Measurements from ENCODE around the gene HLA-E. TPM values are rescaled to one million over a fixed set of nuclear protein-coding genes. Genes with fewer than 3 reads are reported as not detected.

The HLA-E gene
- total RNA-seq, 1 donor from 2014 or later, result 358 TPM

- no peaks in the 10 kb centered on the region for H3K9me3 Mint-ChIP-seq
- H3K4me1 Mint-ChIP-seq (ENCODE audit: low read depth), result peaks cover 31% of the 10 kb centered on the region
- DNase-seq (ENCODE audit: low spot score), result no peak
- no peak overlapping the region for H3K27ac Mint-ChIP-seq
- peaks cover 1% of the 10 kb centered on the region for H3K27me3 Mint-ChIP-seq (ENCODE audit: low read depth)
- intact Hi-C loops (cut with micrococcal nuclease), result loop anchor here (5.0 kb wide), 1 partner anchor 55 kb away; no protein-coding TSS in a partner anchor
- H3K36me3 Mint-ChIP-seq (ENCODE audit: low read depth), result peaks cover 17% of the 10 kb centered on the region
- peak overlapping the region; percentile 67 for H3K4me3 Mint-ChIP-seq (ENCODE audit: low read depth)
These were observed 53.1 kb downstream of the HLA-E start for GRCh38 chr6:30542404-30542725.

GRCh38 chr6:30542915-30543314 is 53.6 kb downstream of the HLA-E start:
- H3K9me3 Mint-ChIP-seq, result no peaks in the 10 kb centered on the region
- peak overlapping the region; percentile 17 for H3K4me3 Mint-ChIP-seq (ENCODE audit: low read depth)
- peaks cover 1% of the 10 kb centered on the region for H3K27me3 Mint-ChIP-seq (ENCODE audit: low read depth)
- peaks cover 31% of the 10 kb centered on the region for H3K4me1 Mint-ChIP-seq (ENCODE audit: low read depth)
- DNase-seq (ENCODE audit: low spot score), result no peak
- H3K36me3 Mint-ChIP-seq (ENCODE audit: low read depth), result peaks cover 17% of the 10 kb centered on the region
- intact Hi-C loops (cut with micrococcal nuclease), result loop anchor here (5.0 kb wide), 1 partner anchor 54 kb away; no protein-coding TSS in a partner anchor
- no peak overlapping the region for H3K27ac Mint-ChIP-seq

Other genes with a start within 250 kb of the HLA-E start
- gene TRIM39, start 162.6 kb upstream of the HLA-E start, total RNA-seq, result 11.2 and 13.0 TPM in 2 replicates
- 40.6 and 41.9 TPM in 2 replicates for gene RPP21, start 144.4 kb upstream of the HLA-E start, total RNA-seq
- 79.8 and 88.2 TPM in 2 replicates for gene GNL1, start 67.0 kb downstream of the HLA-E start, total RNA-seq
- 35.0 and 36.6 TPM in 2 replicates for gene PRR3, start 67.8 kb downstream of the HLA-E start, total RNA-seq
- 102 and 112 TPM in 2 replicates for gene ABCF1, start 81.9 kb downstream of the HLA-E start, total RNA-seq
- 96.7 and 102 TPM in 2 replicates for gene PPP1R10, start 127.7 kb downstream of the HLA-E start, total RNA-seq
- 71.9 and 74.9 TPM in 2 replicates for gene MRPS18B, start 128.3 kb downstream of the HLA-E start, total RNA-seq
- gene ATAT1, start 137.4 kb downstream of the HLA-E start, total RNA-seq, result 11.8 and 13.9 TPM in 2 replicates
- 23.1 and 28.2 TPM in 2 replicates for gene C6orf136, start 157.6 kb downstream of the HLA-E start, total RNA-seq
- 48.4 and 48.5 TPM in 2 replicates for gene DHX16, start 183.5 kb downstream of the HLA-E start, total RNA-seq
- 137 and 144 TPM in 2 replicates for gene PPP1R18, start 197.1 kb downstream of the HLA-E start, total RNA-seq
- gene NRM, start 201.5 kb downstream of the HLA-E start, total RNA-seq, result 23.1 and 24.2 TPM in 2 replicates
- 88.3 and 96.6 TPM in 2 replicates for gene MDC1, start 227.8 kb downstream of the HLA-E start, total RNA-seq
- 1,115 and 1,128 TPM in 2 replicates for gene TUBB, start 230.8 kb downstream of the HLA-E start, total RNA-seq

Measured in activated T-helper 2 cell treated with anti-CD3 and anti-CD28 coated beads, Interferon-gamma antibody, Interleukin-2, Interleukin-4, amounts not matched to agents 10 μg/mL and 5 μg/mL and 100 μg/mL, durations not matched to agents 14 hours and 24 hours and 36 hours (primary cell).